Endothelial cell of umbilical vein (primary cell): Measurements from ENCODE around the gene L3MBTL3. TPM values are rescaled to one million over a fixed set of nuclear protein-coding genes. Genes with fewer than 3 reads are reported as not detected.

Experiments used
- BruUV-seq: library from RNA; stranded (reverse); fragments of 400-500 nt; replicated peaks from 2 replicates; lab custom pipeline; 2021; lab: Mats Ljungman, UMichigan
- CTCF ChIA-PET: fragments of 300-600, 350-600 bp; sonication (Branson Sonifier 250); formaldehyde crosslinking; loops from one replicate; lab custom pipeline; 2021; ENCODE audit warnings: antibody characterized with exemption, inconsistent platforms; lab: Charles Lee
- POLR2A ChIA-PET: fragments of 300-600, 350-600 bp; sonication (Branson Sonifier 250); formaldehyde crosslinking; loops from one replicate; lab custom pipeline; 2021; ENCODE audit warnings: antibody characterized with exemption, inconsistent platforms; lab: Charles Lee
- DNase-seq: peaks from one replicate; pipeline ENCODE4 v3.0.0-alpha.2; 2011; ENCODE audit warnings: low read depth, low spot score
- FAIRE-seq: peaks from 2 replicates; lab custom pipeline; 2011; peaks lifted over from hg19 to GRCh38; lab: Jason Lieb, UNC
- H2AFZ ChIP-seq: 2 replicates; pipeline ENCODE4 v1.6.0; 2012; ENCODE audit warnings: low read depth, low read length, control low read depth, inconsistent platforms
- H3K27ac ChIP-seq: 2 replicates; pipeline ENCODE4 v1.5.1; 2011; ENCODE audit warnings: low read depth, mild to moderate bottlenecking, control low read depth, low read length, moderate library complexity; ENCODE audit not compliant: insufficient read depth
- H3K27me3 ChIP-seq, 2 experiments: 2 replicates each; pipeline versions ENCODE4 v1.6.0 to v1.6.1; 2011; ENCODE audit warnings: low read length in 2 of 2, mixed read lengths in 1 of 2; ENCODE audit not compliant: control insufficient read depth in 2 of 2, insufficient read depth in 2 of 2
- H3K36me3 ChIP-seq, 2 experiments: 2 replicates in 1 of 2; 3 replicates in 1 of 2; pipeline ENCODE4 v1.5.1; 2011; ENCODE audit warnings: low read length in 2 of 2, mild to moderate bottlenecking in 1 of 2, moderate library complexity in 1 of 2; ENCODE audit not compliant: control insufficient read depth in 2 of 2, insufficient read depth in 2 of 2; ENCODE audit errors: extremely low read depth in 1 of 2
- H3K4me1 ChIP-seq: 3 replicates; pipeline ENCODE4 v1.5.1; 2011; ENCODE audit warnings: mild to moderate bottlenecking, low read length; ENCODE audit not compliant: control insufficient read depth, insufficient read depth; ENCODE audit errors: extremely low read depth
- H3K4me2 ChIP-seq: 2 replicates; pipeline ENCODE4 v1.6.1; 2011; ENCODE audit warnings: low read length, control low read depth, mixed read lengths; ENCODE audit not compliant: insufficient read depth
- H3K4me3 ChIP-seq, 3 experiments: fragments of 200-600 bp in 1 of 3; sonication (generic), shearing (Covaris generic) in 1 of 3; replicated peaks in 1 of 3; 2 replicates each; pipeline ENCODE4 v1.5.1; 2011 to 2016; ENCODE audit warnings: control low read depth in 3 of 3, low read length in 3 of 3, mild to moderate bottlenecking in 2 of 3, inconsistent platforms in 1 of 3, low read depth in 1 of 3, moderate library complexity in 1 of 3; ENCODE audit not compliant: insufficient read depth in 1 of 3
- H3K79me2 ChIP-seq: 2 replicates; pipeline ENCODE4 v1.6.0; 2012; ENCODE audit warnings: low read length, inconsistent platforms; ENCODE audit not compliant: control insufficient read depth, insufficient read depth
- H3K9ac ChIP-seq: replicated peaks from 2 replicates; pipeline ENCODE3; 2011; ENCODE audit warnings: low read length, control low read depth; ENCODE audit not compliant: insufficient read depth; ENCODE audit errors: extremely low read depth
- H3K9me1 ChIP-seq: replicated peaks from 3 replicates; pipeline ENCODE4 v1.6.0; 2011; ENCODE audit warnings: mild to moderate bottlenecking, low read length; ENCODE audit not compliant: control insufficient read depth, insufficient read depth; ENCODE audit errors: extremely low read depth
- H3K9me3 ChIP-seq: replicated peaks from 2 replicates; pipeline ENCODE4 v1.5.1; 2012; ENCODE audit warnings: low read length, inconsistent platforms; ENCODE audit not compliant: control insufficient read depth, insufficient read depth
- H4K20me1 ChIP-seq: replicated peaks from 2 replicates; pipeline ENCODE3; 2011; ENCODE audit warnings: mild to moderate bottlenecking, low read length; ENCODE audit not compliant: control insufficient read depth, insufficient read depth; ENCODE audit errors: extremely low read depth
- CTCF ChIP-seq, 2 donors: IDR thresholded peaks; 1 replicate in 1 of 2; 2 replicates in 1 of 2; pipeline ENCODE4 v1.5.1; 2011; ENCODE audit warnings: low read length in 2 of 2, mild to moderate bottlenecking in 2 of 2, moderate library complexity in 2 of 2, control low read depth in 1 of 2, inconsistent platforms in 1 of 2, low read depth in 1 of 2; ENCODE audit not compliant: insufficient read depth in 1 of 2; ENCODE audit errors: extremely low read depth in 1 of 2
- EZH2 ChIP-seq: IDR thresholded peaks from 2 replicates; pipeline ENCODE4 v1.6.1; 2012; ENCODE audit warnings: borderline replicate concordance, low read depth, mild to moderate bottlenecking, moderate library complexity, low read length, inconsistent platforms; ENCODE audit not compliant: severe bottlenecking
- FOS ChIP-seq: IDR thresholded peaks from 2 replicates; pipeline ENCODE4 v1.6.1; 2011; ENCODE audit warnings: mild to moderate bottlenecking, low read length, moderate library complexity, borderline replicate concordance; ENCODE audit not compliant: insufficient read depth
- GATA2 ChIP-seq: IDR thresholded peaks from 2 replicates; pipeline ENCODE4 v1.7.0; 2011; ENCODE audit warnings: low read depth, mild to moderate bottlenecking, moderate library complexity, mixed read lengths, low read length; ENCODE audit not compliant: insufficient read length, insufficient read depth
- JUN ChIP-seq: IDR thresholded peaks from 2 replicates; pipeline ENCODE4 v1.6.1; 2011; ENCODE audit warnings: borderline replicate concordance, low read depth; ENCODE audit not compliant: insufficient read length, insufficient read depth
- MAX ChIP-seq: IDR thresholded peaks from 2 replicates; pipeline ENCODE4 v1.6.1; 2011; ENCODE audit not compliant: insufficient read depth, insufficient read length
- MYC ChIP-seq: IDR thresholded peaks from one replicate; pipeline ENCODE4 v1.6.1; 2011; ENCODE audit warnings: mild to moderate bottlenecking, low read depth, low read length
- POLR2A ChIP-seq: IDR thresholded peaks from 2 replicates; pipeline ENCODE4 v1.6.1; 2012; ENCODE audit warnings: low read depth, mild to moderate bottlenecking, control low read depth, low read length
- POLR2AphosphoS5 ChIP-seq: IDR thresholded peaks from 2 replicates; pipeline ENCODE4 v1.6.1; 2012; ENCODE audit warnings: low read depth, mild to moderate bottlenecking, control low read depth, low read length, moderate library complexity; ENCODE audit not compliant: insufficient read depth
- dilution Hi-C: fragments of 300-500 bp; cut with MboI; formaldehyde crosslinking; loops from one replicate; pipeline ENCODE4 v1.15.0; 2019; ENCODE audit warnings: low sequenced_read_pairs; ENCODE audit not compliant: extremely low pct_ligation_motif_present
- intact Hi-C: fragments of 100-400 bp; cut with micrococcal nuclease; formaldehyde crosslinking; loops from one replicate; pipeline ENCODE4 v1.10.0; 2022
- polyA plus RNA-seq, 4 experiments: library from polyadenylated mRNA; depleted of rRNA in 3 of 4; stranded (reverse) in 3 of 4; unstranded in 1 of 4; fragments of >200 nt; gene quantifications; 2 replicates each; pipeline versions ENCODE4 v1.2.1 to v1.2.3, GENCODE V29; 2011 to 2012; ENCODE audit warnings: missing spikeins in 1 of 4
- total RNA-seq: library from RNA; stranded (reverse); gene quantifications from 2 replicates; pipeline ENCODE4 v1.2.3, GENCODE V29; 2021

The L3MBTL3 gene
- total and polyA plus RNA-seq, 2 donors (not counting 3 experiments of a cell fraction or from before 2014, with no cell fraction given), result 26.5 to 86.1 TPM

- dilution Hi-C loops (no loop called here), intact Hi-C loops (no loop called here)
- FAIRE-seq (no peak), DNase-seq (no peak)
- no peaks in the 10 kb centered on the region for H3K79me2 ChIP-seq
- no peaks in the 10 kb centered on the region for H3K36me3 ChIP-seq
- H3K9me3 ChIP-seq, result no peaks in the 10 kb centered on the region
- TF ChIP-seq MYC, result no peak
- TF ChIP-seq CTCF (IDR thresholded peaks at IDR 0.05; ENCODE audit: extremely low read depth in 1 of 2, insufficient read depth in 1 of 2, low read depth in 1 of 2, low read length in 2 of 2), result no peak
- TF ChIP-seq GATA2, result no peak
- TF ChIP-seq FOS, result no peak
- TF ChIP-seq POLR2A, result no peak
- no peak for TF ChIP-seq EZH2
- no peak for TF ChIP-seq MAX
- no peak for TF ChIP-seq JUN
- TF ChIP-seq POLR2AphosphoS5, result no peak
- POLR2A ChIA-PET, result no interaction called here
- CTCF ChIA-PET, result no interaction called here
- no peak overlapping the region for H3K27ac ChIP-seq
- no peak overlapping the region for H2AFZ ChIP-seq
- H3K4me2 ChIP-seq, result no peak overlapping the region
- no peaks in the 10 kb centered on the region for H4K20me1 ChIP-seq
- no peaks in the 10 kb centered on the region for H3K4me1 ChIP-seq
- no peaks in the 10 kb centered on the region for H3K9me1 ChIP-seq
- BruUV-seq, result no TSS peak
- H3K4me3 ChIP-seq, result no peak overlapping the region
- H3K27me3 ChIP-seq, result peaks cover 2 to 7% of the 10 kb centered on the region in 2 experiments
- H3K9ac ChIP-seq, result no peak overlapping the region
Observed at GRCh38 chr6:130158548-130158947, 140.2 kb downstream of the L3MBTL3 start.
